HFFc6 (cell line): ENCODE results near the gene NDUFS4. TPM values are rescaled to one million over a fixed set of nuclear protein-coding genes. Genes with fewer than 3 reads are reported as not detected.
"Not testable (repeated sequence)": the region's sequence is repeated elsewhere in the genome, so short reads cannot be mapped to it uniquely, and the experiment has no call there.

Experiments
- DNase-seq: peaks from one replicate; pipeline ENCODE4 v3.0.0-alpha.2; 2018
- H3K27ac Mint-ChIP-seq: 2 replicates; pipeline ENCODE4 v1.8.0; 2020; ENCODE audit warnings: mild to moderate bottlenecking, mixed read lengths
- H3K27me3 Mint-ChIP-seq: 2 replicates; pipeline ENCODE4 v1.8.0; 2021; ENCODE audit warnings: mild to moderate bottlenecking, moderate library complexity, mixed read lengths; ENCODE audit not compliant: insufficient read depth
- H3K36me3 Mint-ChIP-seq: 2 replicates; pipeline ENCODE4 v1.8.0; 2021; ENCODE audit warnings: low read depth, mixed read lengths
- H3K4me1 Mint-ChIP-seq: 2 replicates; pipeline ENCODE4 v1.8.0; 2020; ENCODE audit warnings: low read depth, mixed read lengths
- H3K4me3 Mint-ChIP-seq: 2 replicates; pipeline ENCODE4 v1.8.0; 2020; ENCODE audit warnings: mild to moderate bottlenecking, moderate library complexity, mixed read lengths
- H3K9me3 Mint-ChIP-seq: 2 replicates; pipeline ENCODE4 v1.8.0; 2020; ENCODE audit warnings: mild to moderate bottlenecking, mixed read lengths
- CTCF ChIP-seq: fragments of 200-600 bp; sonication (generic); IDR thresholded peaks from 2 replicates; pipeline ENCODE4 v1.5.0; 2021; ENCODE audit warnings: antibody characterized with exemption, mild to moderate bottlenecking
- total RNA-seq, 6 experiments: library from RNA; stranded (reverse); fragmentation: NEBNext Ultra II Directional; extraction: Animal tissue kit (Norgen Biotek cat#: 25700); gene quantifications; 2 replicates in 1 of 6; 3 replicates in 5 of 6; pipeline ENCODE4 v1.2.3, GENCODE V29; 2021

The NDUFS4 gene
- total RNA-seq, 6 experiments from 2014 or later, result 93.7 to 116 (median 105) TPM

- no peak overlapping the region; the same call in 1 of the 2 replicates for H3K27ac Mint-ChIP-seq
- TF ChIP-seq CTCF, result no peak
- no peak for DNase-seq
- H3K9me3 Mint-ChIP-seq, result no peaks in the 10 kb centered on the region
- peaks cover 24% of the 10 kb centered on the region for H3K36me3 Mint-ChIP-seq
- no peaks in the 10 kb centered on the region for H3K27me3 Mint-ChIP-seq
- peaks cover 6% of the 10 kb centered on the region; the same call in 1 of the 2 replicates for H3K4me1 Mint-ChIP-seq
- no peak overlapping the region for H3K4me3 Mint-ChIP-seq
Observed at GRCh38 chr5:53603009-53603687, 42.7 kb downstream of the NDUFS4 start.

DNA sequence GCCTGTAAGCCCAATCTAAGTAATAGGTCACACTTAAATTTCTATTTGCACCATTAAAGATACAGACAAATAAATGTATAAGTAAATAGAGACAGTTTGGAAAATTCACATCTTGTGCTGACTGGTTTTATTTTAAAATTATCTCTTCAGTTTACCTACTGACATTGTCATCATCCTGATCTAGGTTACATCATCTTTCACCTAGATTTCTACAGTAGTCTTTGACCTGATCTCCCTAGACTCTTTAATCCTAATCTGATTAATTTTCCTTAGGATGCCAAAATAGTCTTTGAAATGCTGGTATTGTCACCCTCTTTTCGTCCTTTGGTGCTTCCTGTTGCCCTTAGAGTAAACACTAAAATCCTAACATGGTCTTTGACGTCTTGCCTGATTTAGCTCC, 43.9 kb downstream of the NDUFS4 start:
- TF ChIP-seq CTCF, result no peak
- Mint-ChIP-seq H3K27ac (no peak overlapping the region), H3K4me3 (no peak overlapping the region), H3K9me3 (no peaks in the 10 kb centered on the region), H3K4me1 (peaks cover 6% of the 10 kb centered on the region; the same call in 1 of the 2 replicates), H3K36me3 (peaks cover 34% of the 10 kb centered on the region), H3K27me3 (no peaks in the 10 kb centered on the region)
- DNase-seq, result no peak

- H3K27me3 Mint-ChIP-seq, result no peaks in the 10 kb centered on the region
- H3K4me1 Mint-ChIP-seq, result no peaks in the 10 kb centered on the region
- no peak overlapping the region for H3K27ac Mint-ChIP-seq
Observed at GRCh38 chr5:53607886-53608285, 47.4 kb downstream of the NDUFS4 start.

DNA sequence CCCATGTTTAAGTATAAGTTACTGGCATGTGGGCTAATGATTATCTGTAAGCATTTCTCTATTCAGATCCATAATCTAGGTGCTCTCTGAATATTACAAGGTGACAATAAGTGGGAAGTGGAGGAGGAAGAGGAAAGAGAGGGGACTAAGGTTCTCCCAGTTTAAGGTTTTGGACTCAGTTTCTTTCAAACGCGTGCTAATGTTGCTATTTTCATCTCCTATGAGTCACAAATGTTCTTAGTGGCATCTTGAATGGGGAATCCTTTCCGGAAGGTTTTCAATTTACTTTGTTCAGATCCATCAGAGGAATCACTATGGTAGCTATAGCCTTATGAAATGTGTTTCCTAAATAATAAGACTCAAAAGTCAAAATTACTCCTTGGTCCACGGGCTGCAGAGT, 48.5 kb downstream of the NDUFS4 start:
- H3K27me3 Mint-ChIP-seq, H3K27ac Mint-ChIP-seq, H3K4me1 Mint-ChIP-seq, DNase-seq, H3K4me3 Mint-ChIP-seq, H3K9me3 Mint-ChIP-seq: not testable (repeated sequence)
- peaks cover 37% of the 10 kb centered on the region for H3K36me3 Mint-ChIP-seq

More at GRCh38 chr5:53607886-53608285, 47.4 kb downstream of the NDUFS4 start:
- peaks cover 37% of the 10 kb centered on the region for H3K36me3 Mint-ChIP-seq
- no peak for DNase-seq
- no peak for TF ChIP-seq CTCF
- H3K4me3 Mint-ChIP-seq, result no peak overlapping the region
- no peaks in the 10 kb centered on the region for H3K9me3 Mint-ChIP-seq

GRCh38 chr5:53613061-53613460, 52.6 kb downstream of the NDUFS4 start:
- no peak for DNase-seq
- H3K27ac Mint-ChIP-seq, result no peak overlapping the region
- H3K4me3 Mint-ChIP-seq, result no peak overlapping the region
- no peaks in the 10 kb centered on the region for H3K27me3 Mint-ChIP-seq
- H3K36me3 Mint-ChIP-seq, result peaks cover 18% of the 10 kb centered on the region
- H3K9me3 Mint-ChIP-seq, result no peaks in the 10 kb centered on the region
- TF ChIP-seq CTCF, result no peak
- H3K4me1 Mint-ChIP-seq, result no peaks in the 10 kb centered on the region

- TF ChIP-seq CTCF, result no peak
- H3K4me1 Mint-ChIP-seq, result no peaks in the 10 kb centered on the region
- peaks cover 15% of the 10 kb centered on the region for H3K36me3 Mint-ChIP-seq
- no peaks in the 10 kb centered on the region for H3K9me3 Mint-ChIP-seq
- H3K4me3 Mint-ChIP-seq, result no peak overlapping the region
- no peak for DNase-seq
- no peak overlapping the region for H3K27ac Mint-ChIP-seq
- H3K27me3 Mint-ChIP-seq, result no peaks in the 10 kb centered on the region
Observed at GRCh38 chr5:53613536-53613935, 53.1 kb downstream of the NDUFS4 start.
